ENCODE results near the gene MBLAC1.

GRCh38 chr7:100101016-100101862 is 25.5 kb upstream of the MBLAC1 start, which contains the start of the genes AP4M1 and MCM7:
- TF ChIP-seq CTCF (IDR thresholded peaks at IDR 0.05; ENCODE audit: low read depth, low read length), result no peak
- TF ChIP-seq EZH2phosphoT487 (IDR thresholded peaks at IDR 0.05; ENCODE audit: low read depth), result no peak
